ENCODE measurements around the gene RFTN1. TPM values are rescaled to one million over a fixed set of nuclear protein-coding genes. Genes with fewer than 3 reads are reported as not detected.
A peak's percentile ranks its signal among the peaks of the same experiment; 100 is the strongest.

RFTN1 gene
- total RNA-seq, 1 experiment from 2014 or later, result 9.7 TPM

DNA sequence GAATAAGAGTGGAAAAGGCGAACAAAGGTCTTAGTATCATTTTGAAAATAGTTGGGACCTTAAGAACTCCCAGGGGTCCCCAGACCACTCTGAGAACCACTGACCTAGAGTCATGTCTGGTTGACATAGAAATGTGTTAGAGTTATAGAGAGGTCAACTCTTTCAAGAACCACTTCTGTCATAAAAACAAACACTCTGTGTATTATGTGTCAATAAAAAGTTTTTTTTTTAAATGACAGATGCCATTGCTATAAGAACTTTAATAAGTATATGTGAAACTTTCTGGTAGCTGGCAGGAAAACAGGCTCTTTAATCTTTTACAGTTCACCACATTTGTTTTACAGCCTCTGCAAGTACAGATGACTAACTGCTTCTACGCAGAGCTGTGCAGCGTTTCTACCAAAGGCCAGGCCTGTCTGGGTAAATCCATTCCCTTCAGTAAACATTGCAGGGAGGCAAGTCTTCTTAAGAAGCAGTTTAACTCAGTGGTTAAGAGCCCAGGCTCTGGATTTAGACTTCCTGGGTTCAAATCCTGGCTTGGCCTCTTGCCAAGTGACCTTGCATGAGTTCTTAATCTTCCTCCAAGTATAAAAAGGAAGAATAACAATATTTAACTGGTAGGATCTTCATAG is 56.6 kb downstream of the RFTN1 start:
- in situ Hi-C loops (cut with HindIII; ENCODE audit: low pct_unique_long_range_greater_than_20kb, low sequenced_read_pairs), result no loop called here
- no peak for DNase-seq (ENCODE audit: low read depth)

DNA sequence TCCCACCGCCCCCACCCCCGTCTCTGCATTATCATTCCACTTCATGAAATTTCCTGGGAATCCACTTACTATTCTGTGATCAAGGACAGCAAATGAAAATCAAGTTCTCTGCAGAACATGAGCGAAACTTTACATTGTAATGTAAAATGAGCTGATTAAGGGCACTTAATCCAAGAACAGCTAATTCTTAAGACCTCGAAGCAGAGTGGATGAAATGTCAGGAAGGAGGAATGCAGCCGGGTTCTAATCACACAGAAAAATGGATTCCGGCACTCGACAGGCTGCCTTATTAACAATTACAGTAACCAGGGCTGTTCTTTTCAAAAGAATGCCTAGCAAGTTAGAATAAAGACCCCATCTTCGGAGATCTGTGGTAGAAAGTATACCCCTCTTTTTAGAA is 57.5 kb downstream of the RFTN1 start:
- DNase-seq (ENCODE audit: low read depth), result no peak
- in situ Hi-C loops (cut with HindIII; ENCODE audit: low pct_unique_long_range_greater_than_20kb, low sequenced_read_pairs), result no loop called here

DNA sequence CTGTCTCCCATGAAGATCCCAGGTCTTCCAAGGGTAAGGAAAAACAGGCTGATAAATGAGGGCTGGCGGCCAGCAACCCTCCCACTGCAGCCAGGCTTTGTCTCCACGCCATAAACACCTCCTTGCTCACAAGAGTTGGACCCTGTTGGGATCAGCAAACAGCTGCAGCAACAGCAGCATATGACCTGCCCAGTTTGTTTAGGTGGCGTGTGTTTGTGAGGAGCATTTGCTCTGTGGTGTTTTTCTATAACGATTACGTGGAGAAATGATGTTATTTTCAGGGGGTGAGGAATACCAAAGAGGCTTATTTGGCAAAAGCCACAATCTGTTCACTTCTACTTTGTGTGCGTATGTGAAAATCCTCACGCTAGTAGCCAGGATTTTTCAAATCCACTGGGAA is 58.5 kb downstream of the RFTN1 start:
- in situ Hi-C loops (cut with HindIII; ENCODE audit: low pct_unique_long_range_greater_than_20kb, low sequenced_read_pairs), result no loop called here
- no peak for DNase-seq (ENCODE audit: low read depth)

DNA sequence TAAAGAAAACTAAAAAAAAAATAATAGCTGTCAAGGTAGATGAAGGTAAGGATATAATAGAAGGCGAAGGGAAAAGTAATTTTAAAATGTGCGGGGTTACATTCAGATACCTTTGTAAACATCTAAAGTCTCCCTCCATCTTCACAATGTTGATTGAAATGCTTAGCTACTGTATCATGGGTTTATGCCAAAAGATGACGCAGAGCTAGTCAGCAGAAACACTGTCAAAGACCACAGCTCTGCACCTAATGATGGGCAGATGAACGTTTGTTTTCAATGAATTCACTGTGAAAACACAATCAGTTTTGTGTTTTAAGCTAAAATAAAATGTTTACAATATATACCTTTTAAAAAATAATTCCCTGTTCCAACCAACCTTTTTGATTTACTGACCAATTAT is 61.2 kb downstream of the RFTN1 start:
- in situ Hi-C loops (cut with HindIII; ENCODE audit: low pct_unique_long_range_greater_than_20kb, low sequenced_read_pairs), result no loop called here
- no peak for DNase-seq (ENCODE audit: low read depth)

DNA sequence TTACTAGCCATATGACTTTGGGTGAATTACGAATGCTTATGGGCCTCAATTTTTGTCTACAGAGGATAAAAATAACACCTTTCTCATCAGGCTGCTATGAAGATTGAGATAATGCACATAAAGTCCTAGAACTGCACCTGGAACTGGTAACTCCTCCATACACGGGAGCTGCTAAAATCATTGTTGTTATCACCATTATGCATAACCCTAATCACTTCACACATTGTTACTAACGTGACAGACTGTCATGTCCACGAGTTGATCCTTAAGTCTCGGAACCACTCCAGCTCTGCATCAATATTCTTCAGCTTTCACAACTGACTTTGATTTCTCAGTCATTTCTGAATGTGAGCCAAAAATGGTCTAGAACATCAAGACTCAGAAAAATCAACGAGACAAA is 64.1 kb downstream of the RFTN1 start:
- in situ Hi-C loops (cut with HindIII; ENCODE audit: low pct_unique_long_range_greater_than_20kb, low sequenced_read_pairs), result no loop called here
- DNase-seq (ENCODE audit: low read depth), result no peak

DNA sequence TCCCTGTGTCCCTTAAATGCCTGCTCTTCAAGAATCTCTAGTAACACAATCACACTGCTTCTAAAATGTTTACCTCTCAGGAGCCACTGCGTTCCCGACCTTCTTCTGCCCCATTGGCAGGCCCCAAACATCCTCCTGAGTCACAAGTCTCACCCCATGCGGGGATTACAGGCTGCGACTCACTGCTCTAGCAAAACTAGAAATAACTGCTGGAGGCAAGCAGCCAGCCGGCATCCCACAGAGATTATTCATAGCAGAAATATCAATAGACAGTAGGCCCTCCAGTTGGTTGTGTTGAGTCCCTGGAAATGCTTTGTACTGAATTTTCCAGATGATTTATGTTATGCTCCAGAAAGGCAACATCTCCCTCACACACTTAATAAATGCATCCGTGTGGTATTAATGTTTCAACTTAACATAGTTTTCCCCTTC is 64.8 kb downstream of the RFTN1 start:
- in situ Hi-C loops (cut with HindIII; ENCODE audit: low pct_unique_long_range_greater_than_20kb, low sequenced_read_pairs), result no loop called here
- DNase-seq (ENCODE audit: low read depth), result peak; percentile 6

DNA sequence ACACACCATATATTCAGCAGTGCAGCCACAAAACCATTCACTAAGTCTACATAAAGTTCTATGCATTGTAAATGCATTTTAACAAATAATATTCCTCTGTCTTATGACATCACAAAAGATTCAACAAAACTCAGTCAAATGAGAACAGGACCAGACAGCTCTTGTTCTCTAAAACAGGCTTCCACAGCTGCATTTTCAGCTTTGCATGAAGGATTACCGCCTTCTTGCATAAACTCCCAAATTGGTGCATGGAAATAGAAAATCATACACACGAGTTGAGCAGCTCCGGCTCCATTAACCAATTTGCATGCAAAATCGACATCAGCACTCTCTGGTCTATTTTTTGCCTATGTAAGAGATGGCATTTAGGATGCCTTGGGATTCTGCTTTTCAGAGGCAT is 66.4 kb downstream of the RFTN1 start:
- no peak for DNase-seq (ENCODE audit: low read depth)
- in situ Hi-C loops (cut with HindIII; ENCODE audit: low pct_unique_long_range_greater_than_20kb, low sequenced_read_pairs), result no loop called here

DNA sequence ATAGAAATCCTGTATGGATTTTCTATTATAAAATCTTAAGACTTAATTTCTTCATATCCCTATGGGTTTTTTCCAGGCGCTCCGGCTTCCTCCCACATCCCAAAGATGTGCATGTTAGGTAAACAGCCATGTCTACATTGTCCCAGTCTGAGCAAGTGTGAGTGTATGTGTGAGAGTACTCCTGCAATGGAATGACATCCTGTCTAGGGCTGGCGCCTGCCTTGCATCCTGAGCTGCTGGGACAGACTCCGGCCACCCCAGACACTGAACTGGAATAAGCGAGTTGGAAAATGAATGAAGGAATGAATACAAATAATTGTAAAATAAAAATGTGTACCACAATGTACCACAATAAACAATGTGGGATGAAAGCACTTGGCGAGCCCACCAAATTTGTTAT is 69.2 kb downstream of the RFTN1 start:
- no peak for DNase-seq (ENCODE audit: low read depth)
- in situ Hi-C loops (cut with HindIII; ENCODE audit: low pct_unique_long_range_greater_than_20kb, low sequenced_read_pairs), result no loop called here

DNA sequence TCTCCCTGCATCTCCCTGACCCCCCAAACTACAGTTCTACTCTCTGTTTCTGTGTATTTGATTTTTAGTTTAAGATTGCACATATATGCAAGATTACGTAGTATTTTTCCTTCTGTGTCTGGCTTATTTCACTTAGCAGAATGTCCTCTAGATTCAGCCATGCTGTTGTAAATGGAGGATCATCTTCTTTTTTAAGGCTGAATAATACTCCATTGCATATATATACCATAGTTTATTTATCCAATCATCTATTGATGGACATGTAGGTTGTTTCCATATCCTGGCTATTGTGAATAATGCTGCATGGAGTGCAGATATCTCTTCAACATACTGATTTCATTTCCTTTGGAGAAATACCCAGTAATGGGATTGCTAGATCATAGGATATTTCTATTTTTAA is 70.8 kb downstream of the RFTN1 start:
- DNase-seq (ENCODE audit: low read depth), result no peak
- in situ Hi-C loops (cut with HindIII; ENCODE audit: low pct_unique_long_range_greater_than_20kb, low sequenced_read_pairs), result no loop called here

DNA sequence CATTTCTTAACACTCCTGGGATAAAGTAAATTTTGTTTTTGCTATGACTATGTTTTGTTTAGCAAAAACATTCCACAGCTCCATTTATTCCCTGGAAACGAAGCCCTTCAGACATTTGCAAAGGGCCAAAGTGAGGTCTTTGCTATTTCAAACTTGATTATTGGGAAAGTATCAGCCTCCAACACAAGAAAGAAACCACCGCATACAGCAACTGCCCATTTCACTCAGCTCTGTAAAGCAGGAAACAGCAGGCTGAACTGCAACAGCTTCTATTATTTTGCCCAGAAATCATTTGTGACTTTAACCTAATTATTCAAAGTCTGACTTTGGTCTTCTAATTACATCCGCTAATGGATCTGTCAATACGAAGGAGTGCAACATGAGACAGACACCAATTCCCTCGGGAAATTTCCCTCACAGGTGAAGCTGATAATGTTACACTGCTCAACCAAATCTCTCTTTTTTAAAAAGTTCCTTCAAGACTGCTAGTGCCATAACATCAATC is 72.1 kb downstream of the RFTN1 start:
- in situ Hi-C loops (cut with HindIII; ENCODE audit: low pct_unique_long_range_greater_than_20kb, low sequenced_read_pairs), result no loop called here
- no peak for DNase-seq (ENCODE audit: low read depth)

DNA sequence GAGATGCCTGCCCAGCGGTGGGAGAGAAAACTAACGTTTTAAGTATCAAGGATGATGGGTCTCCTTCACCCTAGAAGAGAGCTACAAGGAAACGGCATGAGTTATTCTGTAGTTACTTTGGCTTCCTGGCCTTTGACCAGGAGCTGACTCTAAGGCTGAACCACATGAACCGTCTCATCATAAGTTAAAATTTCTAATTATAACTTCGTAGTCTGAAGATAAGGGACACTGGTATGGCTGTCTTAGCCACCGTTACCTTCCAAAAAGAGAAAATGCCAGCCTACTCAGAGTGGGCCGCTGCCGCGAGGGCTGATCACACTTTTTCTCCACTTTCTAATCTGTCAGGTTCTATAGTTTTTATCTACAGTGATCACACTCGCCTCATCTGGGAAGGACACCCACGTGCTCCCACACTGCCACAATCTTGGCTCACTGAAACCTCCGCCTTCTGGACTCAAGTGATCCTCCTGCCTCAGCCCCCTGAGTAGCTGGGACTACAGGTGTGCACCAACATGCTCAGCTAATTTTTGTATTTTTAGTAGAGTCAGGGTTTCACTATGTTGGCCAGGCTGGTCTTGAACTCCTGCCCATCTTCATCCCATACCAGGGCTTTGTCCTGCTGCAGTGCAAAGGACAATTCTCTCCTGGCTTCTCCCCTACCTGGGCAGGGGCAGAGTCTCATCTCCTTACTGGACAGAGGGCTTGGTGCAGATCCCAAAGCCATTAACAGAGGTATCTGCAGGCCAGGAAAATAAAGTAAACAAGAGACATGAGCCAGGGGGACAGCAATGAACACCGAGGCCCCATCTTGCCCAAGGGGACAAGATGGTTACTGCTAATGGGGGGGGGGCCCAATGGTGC is 73.4 kb downstream of the RFTN1 start:
- in situ Hi-C loops (cut with HindIII; ENCODE audit: low pct_unique_long_range_greater_than_20kb, low sequenced_read_pairs), result no loop called here
- no peak for DNase-seq (ENCODE audit: low read depth)

DNA sequence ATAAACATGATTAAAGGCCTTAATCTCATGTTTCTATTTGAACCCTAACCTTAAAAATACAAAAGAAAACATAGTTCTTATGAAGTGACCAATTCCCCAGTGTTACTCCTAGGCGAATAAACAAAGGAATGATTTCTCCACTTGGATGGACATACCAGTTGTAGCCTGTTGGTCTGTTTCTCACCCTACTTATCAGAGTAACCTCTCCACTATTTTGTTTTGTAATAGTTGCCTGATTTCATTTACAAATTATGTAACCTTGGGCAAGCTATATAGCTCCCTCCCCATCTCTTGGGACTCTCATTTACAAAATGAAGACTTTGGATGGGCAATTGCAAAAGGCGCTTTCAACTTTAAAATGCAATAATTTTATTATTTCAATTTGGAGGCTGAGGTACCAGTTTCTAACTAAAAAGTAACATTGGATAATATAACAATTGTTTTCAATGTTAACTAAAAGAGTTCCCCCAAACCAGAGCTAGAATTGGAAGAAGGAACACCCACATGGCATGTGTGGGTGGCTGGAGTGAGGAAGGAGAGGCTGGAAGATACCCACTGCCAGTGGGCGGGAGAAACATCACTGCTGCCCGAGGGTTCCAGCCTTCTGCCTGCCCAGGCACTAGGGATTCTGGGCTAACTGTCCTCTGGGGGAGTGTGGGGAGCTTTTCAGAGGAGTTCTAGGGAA is 74.2 kb downstream of the RFTN1 start:
- in situ Hi-C loops (cut with HindIII; ENCODE audit: low pct_unique_long_range_greater_than_20kb, low sequenced_read_pairs), result no loop called here

DNA sequence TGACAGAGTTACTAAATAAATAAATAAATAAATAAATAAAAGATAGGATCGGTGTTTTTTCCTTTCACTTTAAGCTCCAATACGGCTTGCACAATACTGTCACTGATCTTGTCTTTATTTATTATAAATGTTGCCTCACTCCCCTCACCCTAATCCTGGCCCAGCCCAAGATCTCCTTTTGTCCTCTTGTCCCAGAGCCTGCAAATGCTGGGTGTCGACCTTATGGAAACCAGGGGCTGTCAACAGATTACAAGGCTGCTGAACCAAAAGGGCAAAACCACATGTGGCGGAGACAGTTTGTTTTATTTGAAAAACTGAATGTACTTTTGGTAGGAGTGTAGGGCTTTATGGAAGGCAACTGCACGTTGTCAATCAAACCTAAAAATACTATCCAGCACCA is 75.9 kb downstream of the RFTN1 start:
- DNase-seq (ENCODE audit: low read depth), result no peak
- in situ Hi-C loops (cut with HindIII; ENCODE audit: low pct_unique_long_range_greater_than_20kb, low sequenced_read_pairs), result no loop called here

More for the DNA sequence above, 74.2 kb downstream of the RFTN1 start:
- DNase-seq (ENCODE audit: low read depth), result no peak

DNA sequence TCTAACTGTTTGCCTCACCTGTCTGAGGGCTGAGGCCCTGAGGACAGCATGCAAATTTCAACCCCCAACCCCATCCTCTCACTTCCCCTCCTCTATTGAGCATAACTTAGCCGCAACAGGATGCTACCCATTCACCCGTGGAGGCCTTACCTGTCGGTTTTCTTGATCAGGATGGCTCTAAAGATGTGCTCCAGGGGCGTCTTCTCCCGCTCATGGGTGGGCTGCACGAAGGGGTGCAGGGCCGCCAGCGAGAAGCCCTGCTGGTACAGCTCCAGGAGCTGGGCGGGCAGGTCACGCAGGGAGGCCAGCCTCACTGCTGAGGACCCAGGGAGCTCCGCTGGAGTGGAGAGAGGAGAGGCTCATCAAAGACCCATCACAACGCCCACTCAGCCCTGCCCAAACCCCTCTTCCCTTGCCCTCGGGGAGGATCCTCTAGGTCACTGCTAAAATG is 79.8 kb downstream of the RFTN1 start:
- in situ Hi-C loops (cut with HindIII; ENCODE audit: low pct_unique_long_range_greater_than_20kb, low sequenced_read_pairs), result no loop called here
- DNase-seq (ENCODE audit: low read depth), result no peak

DNA sequence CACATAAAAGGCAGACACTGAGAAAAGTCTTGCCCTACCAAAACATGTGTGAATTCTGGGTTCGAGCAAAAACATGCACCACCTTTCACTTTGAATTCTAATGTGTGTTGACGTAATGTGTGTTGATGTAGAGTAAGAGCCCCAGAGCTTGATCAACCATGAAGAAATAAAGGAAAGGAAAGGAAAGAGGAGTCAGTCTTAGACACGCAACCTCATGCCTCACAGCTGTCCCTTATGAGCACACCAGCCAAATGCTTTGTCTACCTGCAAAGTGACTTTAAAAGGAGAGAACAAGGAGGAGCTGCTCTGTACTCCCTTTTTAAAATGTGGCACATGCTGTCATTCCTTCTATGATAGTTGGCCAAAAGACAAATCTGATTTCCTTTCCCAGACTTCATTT is 80.8 kb downstream of the RFTN1 start:
- no peak for DNase-seq (ENCODE audit: low read depth)
- in situ Hi-C loops (cut with HindIII; ENCODE audit: low pct_unique_long_range_greater_than_20kb, low sequenced_read_pairs), result no loop called here

DNA sequence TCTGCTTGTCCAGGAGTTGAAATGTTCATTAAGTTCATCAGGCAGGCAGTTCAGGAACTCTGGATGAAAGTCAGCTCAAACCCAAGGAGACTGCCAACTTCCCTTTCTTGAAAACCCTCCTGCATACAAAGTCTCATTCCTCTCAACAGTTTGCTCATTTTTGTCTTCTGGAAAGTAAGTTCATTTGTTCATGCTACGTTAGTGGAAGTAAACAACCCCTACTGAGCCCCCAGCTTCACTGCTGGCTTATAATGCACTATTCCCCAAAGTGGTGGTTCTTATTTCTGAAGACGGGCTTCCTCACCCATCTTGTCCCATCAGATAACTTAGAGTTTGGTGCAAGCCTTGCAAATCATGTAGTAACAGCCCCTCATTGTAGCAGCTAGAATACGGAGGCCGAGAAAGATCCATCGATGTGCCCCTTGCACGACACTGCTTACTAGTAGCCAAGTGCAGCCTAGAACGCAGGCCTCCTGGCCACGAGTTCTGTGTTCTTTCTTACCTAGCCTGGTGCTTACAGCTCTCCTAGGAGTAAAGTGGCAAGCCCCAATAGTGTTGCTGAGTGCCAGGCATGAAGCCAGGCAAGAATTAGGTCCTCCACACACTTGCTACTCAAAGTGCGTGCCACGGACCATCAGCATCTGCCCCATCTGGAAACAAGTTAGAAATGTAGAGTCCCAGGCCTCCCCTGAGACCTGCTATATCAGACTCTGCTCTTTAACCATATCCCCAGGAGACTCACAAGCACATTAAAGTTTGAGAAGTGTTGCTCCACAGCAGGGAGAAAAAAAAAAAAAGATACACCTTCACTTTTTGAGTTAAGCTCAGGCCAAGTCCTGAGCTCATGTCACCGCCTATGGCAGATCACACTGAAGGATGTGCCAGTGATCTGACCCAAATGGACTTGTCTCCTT is 82.5 kb downstream of the RFTN1 start:
- in situ Hi-C loops (cut with HindIII; ENCODE audit: low pct_unique_long_range_greater_than_20kb, low sequenced_read_pairs), result no loop called here
- DNase-seq (ENCODE audit: low read depth), result no peak

DNA sequence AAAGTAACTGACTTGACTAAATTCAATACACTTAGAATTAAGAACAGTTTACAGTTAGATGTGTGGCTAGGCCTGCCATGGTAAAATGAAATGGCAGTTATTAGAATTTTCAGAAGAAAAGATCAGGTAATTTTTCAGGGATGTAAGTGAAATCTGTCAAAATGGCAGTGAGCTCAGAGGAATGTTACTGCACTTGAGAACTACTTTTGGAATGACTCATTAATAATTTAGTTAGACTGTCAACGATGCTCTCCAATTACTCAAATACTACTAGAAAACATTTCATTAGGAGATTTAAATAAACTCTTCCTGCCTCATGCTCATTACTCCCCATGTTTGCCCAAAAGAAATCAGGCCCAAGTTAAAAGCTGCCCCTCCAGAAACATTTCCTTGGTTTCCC is 84.4 kb downstream of the RFTN1 start:
- in situ Hi-C loops (cut with HindIII; ENCODE audit: low pct_unique_long_range_greater_than_20kb, low sequenced_read_pairs), result no loop called here
- no peak for DNase-seq (ENCODE audit: low read depth)

DNA sequence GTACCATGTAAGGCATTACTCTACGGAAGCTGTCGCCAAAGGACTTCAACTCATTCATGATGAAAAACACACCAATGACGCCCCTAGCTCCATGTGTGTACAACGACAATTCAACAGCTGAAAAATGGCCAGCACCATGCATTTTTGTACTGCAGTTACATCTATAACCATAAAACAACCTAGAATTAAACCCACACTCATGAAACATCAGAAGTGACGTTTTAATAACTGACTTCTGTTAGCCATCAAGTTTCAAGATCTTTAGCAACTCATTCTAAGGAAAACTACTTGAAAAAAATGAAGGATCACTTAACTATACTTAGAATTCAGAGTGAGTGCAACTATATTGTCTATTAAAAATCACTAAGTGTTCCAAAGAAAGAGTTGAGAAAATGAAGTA is 84.9 kb downstream of the RFTN1 start:
- DNase-seq (ENCODE audit: low read depth), result no peak
- in situ Hi-C loops (cut with HindIII; ENCODE audit: low pct_unique_long_range_greater_than_20kb, low sequenced_read_pairs), result no loop called here

Measured in Caki2 (cell line).